Lower leg skin (tissue), 4 donors: Measurements from ENCODE around the gene CGA. TPM values are rescaled to one million over a fixed set of nuclear protein-coding genes. Genes with fewer than 3 reads are reported as not detected.

Source experiments
- DNase-seq, 2 donors: peaks; one replicate each; pipeline ENCODE4 v3.0.0-alpha.2; 2019; ENCODE audit warnings: low spot score in 2 of 2
- H3K4me3 ChIP-seq: fragments of 200-600 bp; sonication (generic); 2 replicates; pipeline ENCODE4 v1.5.1; 2017; ENCODE audit warnings: mild to moderate bottlenecking, low read depth; ENCODE audit not compliant: poor library complexity, severe bottlenecking
- POLR2A ChIP-seq, 2 donors: fragments of 450-650 bp; IDR thresholded peaks; one replicate each; pipeline ENCODE4 v1.6.1; 2016 to 2017; ENCODE audit warnings: antibody characterized with exemption in 2 of 2, mild to moderate bottlenecking in 1 of 2, moderate library complexity in 1 of 2
- WGBS, 2 donors: methylation state at CpG; one replicate each; pipeline ENCODE4 v1.1.5; 2018; 5-methylcytosine and 5-hydroxymethylcytosine counted together
- intact Hi-C: fragments of 100-400 bp; cut with DNase I; formaldehyde crosslinking; loops from one replicate; pipeline ENCODE4 v1.15.0; 2023; ENCODE audit warnings: low total_unique reads
- total RNA-seq, 4 donors: library from RNA; depleted of rRNA; stranded (reverse); fragments of >200 nt; gene quantifications; one replicate each; pipeline ENCODE4 v1.1.0, GENCODE V29; 2016
- TF ChIP-seq, protein P1 (sequence below), 3 donors: fragments of 450-650 bp; IDR thresholded peaks; one replicate each; pipeline ENCODE4 v1.5.1; 2016; ENCODE audit warnings: antibody characterized with exemption in 3 of 3, mild to moderate bottlenecking in 3 of 3, moderate library complexity in 2 of 3

The CGA gene
- total RNA-seq, 4 donors from 2014 or later: 0.59 to 5.9 (median 3.4) TPM

DNA sequence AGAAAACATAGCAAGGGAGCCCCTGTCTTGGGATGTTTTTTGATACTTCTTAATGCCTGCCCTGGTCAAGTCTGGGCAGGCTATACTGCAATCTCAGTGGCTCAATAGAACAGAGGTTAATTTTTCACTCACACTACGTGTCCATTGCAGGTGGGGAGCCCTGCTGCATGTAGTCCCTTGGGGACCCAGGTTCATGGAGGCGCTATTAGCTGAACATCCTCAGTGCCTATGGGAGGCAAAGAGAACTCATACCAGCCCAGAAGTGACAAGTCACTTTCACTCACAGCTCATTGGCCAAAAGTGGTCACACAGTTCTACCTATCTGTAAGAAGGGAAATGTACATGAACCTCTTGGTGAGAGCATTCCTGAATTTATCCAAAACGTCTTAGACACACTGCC lies 23.2 kb downstream of the CGA start:
- no peak for DNase-seq
- H3K4me3 ChIP-seq: no peak overlapping the region
- WGBS, 2 donors: 61 to 66% methylated on average over 3 of the region's 3 CpGs
- intact Hi-C loops: no loop called here
- TF ChIP-seq POLR2A (IDR thresholded peaks at IDR 0.05): no peak
- TF ChIP-seq, protein P1, sequence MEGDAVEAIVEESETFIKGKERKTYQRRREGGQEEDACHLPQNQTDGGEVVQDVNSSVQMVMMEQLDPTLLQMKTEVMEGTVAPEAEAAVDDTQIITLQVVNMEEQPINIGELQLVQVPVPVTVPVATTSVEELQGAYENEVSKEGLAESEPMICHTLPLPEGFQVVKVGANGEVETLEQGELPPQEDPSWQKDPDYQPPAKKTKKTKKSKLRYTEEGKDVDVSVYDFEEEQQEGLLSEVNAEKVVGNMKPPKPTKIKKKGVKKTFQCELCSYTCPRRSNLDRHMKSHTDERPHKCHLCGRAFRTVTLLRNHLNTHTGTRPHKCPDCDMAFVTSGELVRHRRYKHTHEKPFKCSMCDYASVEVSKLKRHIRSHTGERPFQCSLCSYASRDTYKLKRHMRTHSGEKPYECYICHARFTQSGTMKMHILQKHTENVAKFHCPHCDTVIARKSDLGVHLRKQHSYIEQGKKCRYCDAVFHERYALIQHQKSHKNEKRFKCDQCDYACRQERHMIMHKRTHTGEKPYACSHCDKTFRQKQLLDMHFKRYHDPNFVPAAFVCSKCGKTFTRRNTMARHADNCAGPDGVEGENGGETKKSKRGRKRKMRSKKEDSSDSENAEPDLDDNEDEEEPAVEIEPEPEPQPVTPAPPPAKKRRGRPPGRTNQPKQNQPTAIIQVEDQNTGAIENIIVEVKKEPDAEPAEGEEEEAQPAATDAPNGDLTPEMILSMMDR (IDR thresholded peaks at IDR 0.05): no peak

DNA sequence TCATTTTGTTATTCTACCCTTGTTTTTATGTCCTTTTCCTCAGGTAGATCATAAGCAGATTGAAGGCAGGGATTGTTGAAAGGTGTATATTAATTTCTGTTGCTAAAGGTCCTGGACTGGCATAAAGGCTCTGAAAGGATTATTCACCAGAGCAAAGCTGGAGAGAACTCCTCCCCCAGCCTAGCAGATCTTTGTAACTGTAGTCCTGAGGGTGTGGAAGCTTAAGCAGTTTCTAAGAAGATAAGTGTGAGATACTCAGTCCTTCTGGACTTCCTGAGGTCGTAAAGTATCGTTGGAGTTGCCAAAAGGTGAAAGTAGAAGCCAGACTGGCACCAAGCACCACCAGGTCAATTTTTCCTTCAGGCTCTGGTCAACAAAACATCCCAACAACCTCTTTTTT lies 24.2 kb downstream of the CGA start:
- H3K4me3 ChIP-seq: no peak overlapping the region
- TF ChIP-seq, protein P1 (IDR thresholded peaks at IDR 0.05): no peak
- no peak for TF ChIP-seq POLR2A (IDR thresholded peaks at IDR 0.05)
- intact Hi-C loops: no loop called here
- no peak for DNase-seq
- WGBS, 2 donors: 65 to 69% methylated on average over 2 of the region's 2 CpGs

DNA sequence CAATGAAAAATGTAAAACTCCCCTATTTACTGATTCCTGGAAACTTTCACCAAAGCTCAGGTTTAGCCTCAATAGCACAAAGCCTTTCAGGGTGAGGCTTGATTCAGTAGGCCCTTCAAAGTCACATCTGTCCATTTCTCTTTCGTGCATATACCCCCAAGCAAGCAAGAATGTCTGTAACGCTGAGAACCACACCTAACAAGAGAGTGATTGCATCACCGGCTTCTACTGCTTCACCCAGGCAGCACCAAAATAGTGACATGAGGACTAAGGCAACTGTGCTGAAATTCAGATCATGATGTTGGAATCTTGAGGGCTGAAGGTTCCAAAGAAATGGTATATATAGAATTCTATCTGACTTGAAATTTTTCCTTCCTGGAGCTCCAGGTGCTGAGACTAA lies 26.1 kb downstream of the CGA start:
- WGBS, 2 donors: 55 to 59% methylated on average over 3 of the region's 3 CpGs
- intact Hi-C loops: no loop called here

DNA sequence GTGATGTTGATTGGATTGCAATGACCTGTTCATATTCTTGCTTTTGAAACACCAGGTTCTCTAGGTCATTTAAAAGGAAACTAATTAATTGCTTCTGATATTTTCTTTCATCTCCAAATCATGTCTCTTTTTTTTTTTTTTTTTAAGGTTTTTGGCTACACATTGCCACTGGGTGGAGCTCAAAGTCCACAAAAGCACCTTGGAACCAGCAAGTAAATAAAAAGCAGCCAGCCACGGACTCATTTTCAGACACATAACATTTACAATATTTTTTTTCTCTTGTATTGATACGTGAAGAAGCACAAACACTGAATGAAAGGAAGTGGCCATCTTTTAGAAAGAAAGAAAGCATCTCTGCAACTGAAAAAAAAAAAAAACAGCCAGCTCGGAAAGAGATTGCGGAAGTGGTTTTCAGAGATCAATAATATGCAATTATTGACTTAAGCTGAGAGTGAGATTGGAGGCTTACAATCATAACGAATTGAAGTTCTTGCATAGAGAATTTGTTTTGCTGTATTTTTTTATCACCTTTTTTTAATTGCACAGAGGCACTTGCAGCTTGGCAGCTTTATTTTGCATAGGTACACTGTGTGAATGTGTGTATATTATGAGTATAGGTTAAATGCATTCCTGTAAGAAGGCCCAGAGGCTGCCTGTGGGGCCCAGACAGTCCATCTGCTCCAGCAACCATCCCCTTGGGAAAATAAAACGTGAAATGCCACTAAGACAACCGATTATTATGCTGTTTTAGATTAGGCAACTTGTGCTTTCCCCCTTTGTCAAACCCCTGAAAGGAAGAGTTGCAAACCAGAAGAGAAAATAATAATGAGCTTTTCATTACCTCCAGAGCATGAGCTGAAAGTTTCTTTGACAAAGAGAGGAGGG lies 28.2 kb downstream of the CGA start:
- WGBS, 2 donors: 25 to 28% methylated on average over 7 of the region's 7 CpGs
- no peak for DNase-seq
- intact Hi-C loops: no loop called here
- H3K4me3 ChIP-seq: no peak overlapping the region
- no peak for TF ChIP-seq POLR2A (IDR thresholded peaks at IDR 0.05)
- TF ChIP-seq, protein P1 (IDR thresholded peaks at IDR 0.05): no peak

More for the DNA sequence above, 26.1 kb downstream of the CGA start:
- no peak for DNase-seq
- TF ChIP-seq, protein P1 (IDR thresholded peaks at IDR 0.05): no peak
- H3K4me3 ChIP-seq: no peak overlapping the region

DNA sequence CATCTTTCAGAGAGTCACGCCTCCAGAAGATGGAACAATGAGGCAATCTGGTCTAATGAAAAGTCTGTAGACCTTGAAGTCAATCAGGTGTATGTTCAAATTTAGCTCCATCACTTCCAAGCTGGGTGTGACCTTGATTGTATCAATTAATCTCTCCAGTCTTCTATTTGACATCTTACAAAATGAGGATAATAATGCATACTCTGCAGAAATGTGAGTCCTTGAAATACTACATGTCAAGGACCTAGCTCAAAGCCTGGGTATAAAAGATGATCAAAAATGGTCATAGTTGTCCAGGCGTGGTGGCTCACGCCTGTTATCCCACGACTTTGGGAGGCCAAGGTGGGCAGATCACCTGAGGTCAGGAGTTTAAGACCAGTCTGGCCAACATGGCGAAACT lies 29.8 kb downstream of the CGA start:
- H3K4me3 ChIP-seq: no peak overlapping the region
- intact Hi-C loops: no loop called here
- WGBS, 2 donors: 78 to 80% methylated on average over 5 of the region's 5 CpGs
- TF ChIP-seq, protein P1 (IDR thresholded peaks at IDR 0.05): no peak
- TF ChIP-seq POLR2A (IDR thresholded peaks at IDR 0.05): no peak
- no peak for DNase-seq
